NCI-H345 treated with DMSO at 0.1 percent for 48 hours (cell line): ENCODE measurements around the gene BANF1.
"Not testable (repeated sequence)": the region's sequence is repeated elsewhere in the genome, so short reads cannot be mapped to it uniquely, and the experiment has no call there.

ENCODE experiments used
- DNase-seq: peaks from one replicate; lab custom pipeline; 2025; ENCODE audit not compliant: unreplicated experiment; lab: John Stamatoyannopoulos, UW

Gene BANF1

GRCh38 chr11:66011239-66011784 lies 9.0 kb downstream of the BANF1 start:
- no peak for DNase-seq

- DNase-seq, result no peak
These were observed 9.5 kb downstream of the BANF1 start, which contains the start of gene CST6 for GRCh38 chr11:66011785-66012303. Gene CST6 (plus strand): TSS chr11:66012008. CDS start chr11:66012045, 37 bp downstream.

- no peak for DNase-seq
These were observed 10.2 kb downstream of the BANF1 start for GRCh38 chr11:66012371-66012945.

GRCh38 chr11:66012946-66013761 lies 10.9 kb downstream of the BANF1 start:
- DNase-seq, result no peak

- DNase-seq, result no peak
These were observed 11.4 kb downstream of the BANF1 start for GRCh38 chr11:66013762-66014100.

GRCh38 chr11:66014804-66015453 lies 12.6 kb downstream of the BANF1 start:
- no peak for DNase-seq

- no peak for DNase-seq
These were observed 13.2 kb downstream of the BANF1 start for GRCh38 chr11:66015454-66015881.

GRCh38 chr11:66015936-66016792 lies 13.9 kb downstream of the BANF1 start:
- peak; percentile 23 for DNase-seq

GRCh38 chr11:66016793-66017177 lies 14.5 kb downstream of the BANF1 start:
- no peak for DNase-seq

GRCh38 chr11:66017321-66017720 lies 15.0 kb downstream of the BANF1 start:
- peak; percentile 33 for DNase-seq

- no peak for DNase-seq
These were observed 17.9 kb downstream of the BANF1 start for GRCh38 chr11:66020212-66020611.

GRCh38 chr11:66020618-66021357 lies 18.5 kb downstream of the BANF1 start:
- DNase-seq, result no peak

- DNase-seq, result peak; percentile 23
These were observed 20.3 kb downstream of the BANF1 start for GRCh38 chr11:66022401-66023185.

GRCh38 chr11:66023186-66023440 lies 20.8 kb downstream of the BANF1 start:
- not testable (repeated sequence) for DNase-seq

- DNase-seq, result no peak
These were observed 23.8 kb downstream of the BANF1 start, which contains the start of gene CATSPER1 for GRCh38 chr11:66026017-66026529. Gene CATSPER1 (minus strand): TSS chr11:66026479. CDS start chr11:66026379, 100 bp downstream.

GRCh38 chr11:66032957-66033735 lies 30.8 kb downstream of the BANF1 start:
- no peak for DNase-seq

- no peak for DNase-seq
These were observed 33.5 kb downstream of the BANF1 start for GRCh38 chr11:66035653-66036333.

- no peak for DNase-seq
These were observed 34.0 kb downstream of the BANF1 start for GRCh38 chr11:66036334-66036710.
